H1 (cell line): Measurements from ENCODE around the gene FAM177A1. TPM values are rescaled to one million over a fixed set of nuclear protein-coding genes. Genes with fewer than 3 reads are reported as not detected.

Experiments used
- JUND ChIP-seq: IDR thresholded peaks from 2 replicates; pipeline ENCODE4 v1.6.1; 2011; ENCODE audit warnings: mild to moderate bottlenecking, improper control_type of control experiment, low read length
- RAD21 ChIP-seq, 2 experiments: IDR thresholded peaks in 1 of 2; conservative IDR thresholded peaks in 1 of 2; 2 replicates each; pipeline ENCODE4 v1.6.1; 2011; ENCODE audit warnings: low read depth in 2 of 2, low read length in 2 of 2, improper control_type of control experiment in 1 of 2, inconsistent platforms in 1 of 2, mild to moderate bottlenecking in 1 of 2, moderate library complexity in 1 of 2
- SP2 ChIP-seq: IDR thresholded peaks from 2 replicates; pipeline ENCODE4 v1.6.1; 2012; ENCODE audit warnings: mild to moderate bottlenecking, low read length, inconsistent platforms
- polyA plus RNA-seq, 7 experiments: library from polyadenylated mRNA; depleted of rRNA in 3 of 7; stranded (reverse) in 5 of 7; unstranded in 2 of 7; fragments of >200 nt in 5 of 7; fragments of 200-250 nt in 2 of 7; gene quantifications; 1 replicate in 5 of 7; 2 replicates in 1 of 7; 4 replicates in 1 of 7; pipeline versions ENCODE4 v1.2.1 to v1.2.3, GENCODE V29; 2011 to 2013; ENCODE audit warnings: missing spikeins in 2 of 7, mixed read lengths in 2 of 7
- total RNA-seq: library from RNA; stranded (reverse); fragmentation: NEBNext Ultra II Directional; extraction: Animal tissue kit (Norgen Biotek cat#: 25700); gene quantifications from 2 replicates; pipeline ENCODE4 v1.2.1, GENCODE V29; 2021

The FAM177A1 gene
- total and polyA plus RNA-seq, 2 of the 8 experiments (the other 6 are each of a cell fraction or from before 2014, with no cell fraction given): 11.3 to 34.0 TPM

DNA sequence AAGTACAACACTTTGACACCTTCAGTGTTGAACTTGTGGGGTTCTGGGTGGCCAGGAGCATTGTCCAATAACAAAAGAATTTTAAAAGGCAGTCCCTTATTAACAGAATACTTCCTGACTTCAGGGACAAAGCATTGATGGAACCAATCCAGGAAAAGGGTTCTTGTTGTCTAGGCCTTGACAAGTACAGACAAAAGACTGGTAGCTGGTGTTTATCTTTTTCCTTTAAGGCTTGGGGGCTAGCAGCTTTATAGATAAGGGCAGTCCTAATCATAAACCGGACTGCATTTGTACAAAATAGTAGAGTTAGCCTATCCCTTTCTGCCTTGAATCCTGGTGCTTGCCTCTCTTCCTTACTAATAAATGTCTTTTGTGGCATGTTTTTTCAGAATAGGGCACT, 27.4 kb downstream of the FAM177A1 start (continued):
- TF ChIP-seq JUND: no peak
- TF ChIP-seq RAD21 (IDR thresholded peaks at IDR 0.05 in 1 of 2, conservative IDR thresholded peaks at IDR 0.05 in 1 of 2; ENCODE audit: low read depth in 2 of 2, low read length in 2 of 2): no peak
- TF ChIP-seq SP2: no peak
